Fibroblast of skin of scalp (primary cell): Measurements from ENCODE around the gene PRR9.

ENCODE experiments used
- DNase-seq: peaks from one replicate; pipeline ENCODE4 v3.0.0-alpha.2; 2013

PRR9 gene

GRCh38 chr1:153231363-153231762 is 14.0 kb downstream of the PRR9 start:
- DNase-seq, result no peak

- no peak for DNase-seq
Measured at GRCh38 chr1:153231785-153232184, 14.4 kb downstream of the PRR9 start.

- no peak for DNase-seq
Measured at GRCh38 chr1:153232553-153232952, 15.2 kb downstream of the PRR9 start.

- no peak for DNase-seq
Measured at GRCh38 chr1:153233448-153233847, 16.1 kb downstream of the PRR9 start.

GRCh38 chr1:153238527-153238926 is 21.1 kb downstream of the PRR9 start:
- DNase-seq, result no peak

GRCh38 chr1:153242160-153242559 is 24.8 kb downstream of the PRR9 start:
- no peak for DNase-seq

GRCh38 chr1:153245466-153245865 is 28.1 kb downstream of the PRR9 start:
- DNase-seq, result no peak

- DNase-seq, result no peak
Measured at GRCh38 chr1:153246018-153246417, 28.6 kb downstream of the PRR9 start.

- DNase-seq, result no peak
Measured at GRCh38 chr1:153246825-153247224, 29.4 kb downstream of the PRR9 start.

GRCh38 chr1:153248176-153248879 is 30.9 kb downstream of the PRR9 start:
- no peak for DNase-seq

- no peak for DNase-seq
Measured at GRCh38 chr1:153250166-153250565, 32.8 kb downstream of the PRR9 start.

GRCh38 chr1:153251087-153251486 is 33.7 kb downstream of the PRR9 start:
- DNase-seq, result no peak

GRCh38 chr1:153251562-153251961 is 34.2 kb downstream of the PRR9 start:
- DNase-seq, result no peak

GRCh38 chr1:153251988-153252387 is 34.6 kb downstream of the PRR9 start:
- DNase-seq, result no peak

GRCh38 chr1:153253076-153253475 is 35.7 kb downstream of the PRR9 start:
- DNase-seq, result no peak

- no peak for DNase-seq
Measured at GRCh38 chr1:153253693-153254092, 36.3 kb downstream of the PRR9 start.

- DNase-seq, result no peak
Measured at GRCh38 chr1:153259387-153259786, 42.0 kb downstream of the PRR9 start, which contains the start of gene LORICRIN. Gene LORICRIN (plus strand): TSS chr1:153259687. CDS start chr1:153260950, 1,263 bp downstream.

- DNase-seq, result no peak
Measured at GRCh38 chr1:153260585-153261280, 43.3 kb downstream of the PRR9 start.

- peak; percentile 25 for DNase-seq
Measured at GRCh38 chr1:153261281-153262069, 44.1 kb downstream of the PRR9 start.

GRCh38 chr1:153262070-153262366 is 44.6 kb downstream of the PRR9 start:
- DNase-seq, result no peak

GRCh38 chr1:153262462-153263157 is 45.2 kb downstream of the PRR9 start:
- no peak for DNase-seq

GRCh38 chr1:153265457-153265856 is 48.1 kb downstream of the PRR9 start:
- DNase-seq, result no peak
